ENCODE measurements around the gene DOCK4.

Gene DOCK4

GRCh38 chr7:111747718-111748117 lies 458.5 kb downstream of the DOCK4 start:
- Histone ChIP-seq H3K27ac (ENCODE audit: low read depth, low read length) (no peak overlapping the region), H3K9me3 (ENCODE audit: control insufficient read depth, insufficient read depth, low read length) (no peaks in the 10 kb centered on the region), H3K9ac (ENCODE audit: low read depth, low read length) (no peak overlapping the region)

GRCh38 chr7:111746950-111747349 lies 459.2 kb downstream of the DOCK4 start:
- Histone ChIP-seq H3K9ac (ENCODE audit: low read depth, low read length) (no peak overlapping the region), H3K9me3 (ENCODE audit: control insufficient read depth, insufficient read depth, low read length) (no peaks in the 10 kb centered on the region), H3K27ac (ENCODE audit: low read depth, low read length) (no peak overlapping the region), H3K36me3 (ENCODE audit: control insufficient read depth, insufficient read depth, low read length) (0 out of 2 replicates have a peak, but pooled peaks cover 6% of the 10 kb centered on the region), H3K4me1 (ENCODE audit: control insufficient read depth, insufficient read depth, low read length) (peaks cover 13% of the 10 kb centered on the region; the same call in 1 of the 2 replicates), H3K4me3 (ENCODE audit: low read depth, low read length) (no peak overlapping the region), H3K27me3 (ENCODE audit: control insufficient read depth, insufficient read depth, low read length) (no peaks in the 10 kb centered on the region)

More at GRCh38 chr7:111747718-111748117, 458.5 kb downstream of the DOCK4 start:
- no peaks in the 10 kb centered on the region for H3K27me3 ChIP-seq (ENCODE audit: control insufficient read depth, insufficient read depth, low read length)
- H3K4me3 ChIP-seq (ENCODE audit: low read depth, low read length) = no peak overlapping the region
- H3K4me1 ChIP-seq (ENCODE audit: control insufficient read depth, insufficient read depth, low read length) = peaks cover 9% of the 10 kb centered on the region; the same call in 1 of the 2 replicates
- 0 out of 2 replicates have a peak, but pooled peaks cover 6% of the 10 kb centered on the region for H3K36me3 ChIP-seq (ENCODE audit: control insufficient read depth, insufficient read depth, low read length)

GRCh38 chr7:111744501-111745155 lies 461.6 kb downstream of the DOCK4 start:
- Histone ChIP-seq H3K36me3 (ENCODE audit: control insufficient read depth, insufficient read depth, low read length) (0 out of 2 replicates have a peak, but pooled peaks cover 6% of the 10 kb centered on the region), H3K9me3 (ENCODE audit: control insufficient read depth, insufficient read depth, low read length) (no peaks in the 10 kb centered on the region), H3K27me3 (ENCODE audit: control insufficient read depth, insufficient read depth, low read length) (no peaks in the 10 kb centered on the region), H3K27ac (ENCODE audit: low read depth, low read length) (no peak overlapping the region), H3K9ac (ENCODE audit: low read depth, low read length) (no peak overlapping the region), H3K4me3 (ENCODE audit: low read depth, low read length) (no peak overlapping the region), H3K4me1 (ENCODE audit: control insufficient read depth, insufficient read depth, low read length) (peaks cover 15% of the 10 kb centered on the region; the same call in 1 of the 2 replicates)

GRCh38 chr7:111743244-111743847 lies 462.9 kb downstream of the DOCK4 start:
- Histone ChIP-seq H3K36me3 (ENCODE audit: control insufficient read depth, insufficient read depth, low read length) (0 out of 2 replicates have a peak, but pooled peaks cover 10% of the 10 kb centered on the region), H3K9ac (ENCODE audit: low read depth, low read length) (no peak overlapping the region), H3K9me3 (ENCODE audit: control insufficient read depth, insufficient read depth, low read length) (no peaks in the 10 kb centered on the region), H3K27me3 (ENCODE audit: control insufficient read depth, insufficient read depth, low read length) (no peaks in the 10 kb centered on the region), H3K27ac (ENCODE audit: low read depth, low read length) (peak overlapping the region; percentile 37), H3K4me3 (ENCODE audit: low read depth, low read length) (no peak overlapping the region), H3K4me1 (ENCODE audit: control insufficient read depth, insufficient read depth, low read length) (peaks cover 15% of the 10 kb centered on the region; the same call in 1 of the 2 replicates)

- H3K27me3 ChIP-seq (ENCODE audit: control insufficient read depth, insufficient read depth, low read length) = no peaks in the 10 kb centered on the region
- H3K9ac ChIP-seq (ENCODE audit: low read depth, low read length) = no peak overlapping the region
- no peaks in the 10 kb centered on the region for H3K9me3 ChIP-seq (ENCODE audit: control insufficient read depth, insufficient read depth, low read length)
- peaks cover 15% of the 10 kb centered on the region; the same call in 1 of the 2 replicates for H3K4me1 ChIP-seq (ENCODE audit: control insufficient read depth, insufficient read depth, low read length)
- H3K36me3 ChIP-seq (ENCODE audit: control insufficient read depth, insufficient read depth, low read length) = 0 out of 2 replicates have a peak, but pooled peaks cover 10% of the 10 kb centered on the region
- H3K27ac ChIP-seq (ENCODE audit: low read depth, low read length) = no peak overlapping the region
- no peak overlapping the region for H3K4me3 ChIP-seq (ENCODE audit: low read depth, low read length)
These were observed 464.4 kb downstream of the DOCK4 start for GRCh38 chr7:111741811-111742240.

- no peak overlapping the region for H3K9ac ChIP-seq (ENCODE audit: low read depth, low read length)
- no peaks in the 10 kb centered on the region for H3K9me3 ChIP-seq (ENCODE audit: control insufficient read depth, insufficient read depth, low read length)
- H3K27ac ChIP-seq (ENCODE audit: low read depth, low read length) = no peak overlapping the region
- no peak overlapping the region for H3K4me3 ChIP-seq (ENCODE audit: low read depth, low read length)
- H3K36me3 ChIP-seq (ENCODE audit: control insufficient read depth, insufficient read depth, low read length) = 0 out of 2 replicates have a peak, but pooled peaks cover 8% of the 10 kb centered on the region
- peaks cover 15% of the 10 kb centered on the region; the same call in 1 of the 2 replicates for H3K4me1 ChIP-seq (ENCODE audit: control insufficient read depth, insufficient read depth, low read length)
- H3K27me3 ChIP-seq (ENCODE audit: control insufficient read depth, insufficient read depth, low read length) = no peaks in the 10 kb centered on the region
These were observed 465.3 kb downstream of the DOCK4 start for GRCh38 chr7:111740942-111741341.

GRCh38 chr7:111736552-111736874 lies 469.7 kb downstream of the DOCK4 start:
- no peak overlapping the region for H3K4me3 ChIP-seq (ENCODE audit: low read depth, low read length)
- no peaks in the 10 kb centered on the region for H3K4me1 ChIP-seq (ENCODE audit: control insufficient read depth, insufficient read depth, low read length)
- H3K36me3 ChIP-seq (ENCODE audit: control insufficient read depth, insufficient read depth, low read length) = peaks cover 7% of the 10 kb centered on the region; the same call in 1 of the 2 replicates
- H3K9ac ChIP-seq (ENCODE audit: low read depth, low read length) = no peak overlapping the region
- no peaks in the 10 kb centered on the region for H3K27me3 ChIP-seq (ENCODE audit: control insufficient read depth, insufficient read depth, low read length)
- no peak overlapping the region for H3K27ac ChIP-seq (ENCODE audit: low read depth, low read length)
- H3K9me3 ChIP-seq (ENCODE audit: control insufficient read depth, insufficient read depth, low read length) = no peaks in the 10 kb centered on the region

GRCh38 chr7:111735661-111736551 lies 470.3 kb downstream of the DOCK4 start:
- peak overlapping the region; percentile 5 for H3K27ac ChIP-seq (ENCODE audit: low read depth, low read length)
- H3K4me3 ChIP-seq (ENCODE audit: low read depth, low read length) = no peak overlapping the region
- H3K9ac ChIP-seq (ENCODE audit: low read depth, low read length) = no peak overlapping the region
- peaks cover 7% of the 10 kb centered on the region; the same call in 1 of the 2 replicates for H3K36me3 ChIP-seq (ENCODE audit: control insufficient read depth, insufficient read depth, low read length)
- no peaks in the 10 kb centered on the region for H3K27me3 ChIP-seq (ENCODE audit: control insufficient read depth, insufficient read depth, low read length)
- no peaks in the 10 kb centered on the region for H3K9me3 ChIP-seq (ENCODE audit: control insufficient read depth, insufficient read depth, low read length)
- no peaks in the 10 kb centered on the region for H3K4me1 ChIP-seq (ENCODE audit: control insufficient read depth, insufficient read depth, low read length)

GRCh38 chr7:111734954-111735660 lies 471.1 kb downstream of the DOCK4 start:
- Histone ChIP-seq H3K9ac (ENCODE audit: low read depth, low read length) (no peak overlapping the region), H3K9me3 (ENCODE audit: control insufficient read depth, insufficient read depth, low read length) (no peaks in the 10 kb centered on the region), H3K4me1 (ENCODE audit: control insufficient read depth, insufficient read depth, low read length) (no peaks in the 10 kb centered on the region), H3K4me3 (ENCODE audit: low read depth, low read length) (no peak overlapping the region), H3K36me3 (ENCODE audit: control insufficient read depth, insufficient read depth, low read length) (peaks cover 7% of the 10 kb centered on the region; the same call in 1 of the 2 replicates), H3K27me3 (ENCODE audit: control insufficient read depth, insufficient read depth, low read length) (no peaks in the 10 kb centered on the region), H3K27ac (ENCODE audit: low read depth, low read length) (peak overlapping the region; percentile 5)

- Histone ChIP-seq H3K27ac (ENCODE audit: low read depth, low read length) (no peak overlapping the region), H3K9ac (ENCODE audit: low read depth, low read length) (no peak overlapping the region), H3K4me1 (ENCODE audit: control insufficient read depth, insufficient read depth, low read length) (no peaks in the 10 kb centered on the region), H3K27me3 (ENCODE audit: control insufficient read depth, insufficient read depth, low read length) (no peaks in the 10 kb centered on the region), H3K4me3 (ENCODE audit: low read depth, low read length) (no peak overlapping the region), H3K36me3 (ENCODE audit: control insufficient read depth, insufficient read depth, low read length) (peaks cover 2% of the 10 kb centered on the region; the same call in 1 of the 2 replicates), H3K9me3 (ENCODE audit: control insufficient read depth, insufficient read depth, low read length) (no peaks in the 10 kb centered on the region)
These were observed 473.3 kb downstream of the DOCK4 start for GRCh38 chr7:111732923-111733322.
